Erythroblast (primary cell): ENCODE data around the gene IL19.

Experiments
- GATA1 ChIP-seq: IDR thresholded peaks from 2 replicates; pipeline ENCODE4 v1.6.1; 2011; ENCODE audit warnings: low read depth, mild to moderate bottlenecking, control low read depth, low read length, moderate library complexity
- POLR2A ChIP-seq: IDR thresholded peaks from 2 replicates; pipeline ENCODE4 v1.6.1; 2011; ENCODE audit warnings: mild to moderate bottlenecking, low read length

DNA sequence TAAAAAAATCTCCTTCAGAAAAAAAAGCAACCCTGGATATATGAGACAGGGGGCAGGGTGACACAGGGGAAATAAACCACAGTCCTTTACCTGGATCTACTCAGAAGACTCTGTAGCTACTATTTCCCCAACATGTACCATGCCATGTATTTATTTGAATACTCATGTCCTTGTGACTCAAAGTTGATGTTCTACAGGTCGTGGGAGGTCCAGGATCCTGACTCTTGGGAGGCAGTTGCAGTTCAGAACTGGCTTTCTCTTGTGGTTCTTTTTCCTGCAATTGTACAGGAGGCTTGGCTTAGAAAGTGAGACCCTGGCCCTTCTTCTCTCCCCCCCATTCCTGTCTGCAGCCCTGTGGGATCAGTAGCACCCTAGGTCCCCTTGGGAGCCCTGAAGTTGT, 120.8 kb downstream of the IL19 start:
- TF ChIP-seq POLR2A (no peak), GATA1 (no peak)
